ENCODE measurements around the gene KRTAP5-5.

The KRTAP5-5 gene

GRCh38 chr11:1654388-1655167 lies 25.0 kb downstream of the KRTAP5-5 start:
- Histone ChIP-seq H4K20me1 (ENCODE audit: insufficient read depth, low read length) (0 out of 2 replicates have a peak, but pooled peaks cover 7% of the 10 kb centered on the region), H3K79me2 (ENCODE audit: insufficient read depth, low read length) (no peaks in the 10 kb centered on the region), H3K9me3 (ENCODE audit: insufficient read depth, low read length, severe bottlenecking) (no peaks in the 10 kb centered on the region), H3K9ac (ENCODE audit: low read depth, low read length) (no peak overlapping the region), H3K36me3 (ENCODE audit: insufficient read depth, low read length) (no peaks in the 10 kb centered on the region), H3K27ac (ENCODE audit: low read length) (no peak overlapping the region), H3K4me3 (ENCODE audit: low read depth in 1 of 2, low read length in 2 of 2) (no peak overlapping the region), H2AFZ (ENCODE audit: low read depth, low read length) (no peak overlapping the region), H3K4me2 (ENCODE audit: insufficient read depth, low read length) (no peak overlapping the region), H3K27me3 (ENCODE audit: insufficient read depth, low read length, poor library complexity) (peaks cover 4% of the 10 kb centered on the region), H3K4me1 (ENCODE audit: insufficient read depth, low read length) (0 out of 2 replicates have a peak, but pooled peaks cover 4% of the 10 kb centered on the region)
- no peak for ATAC-seq (ENCODE audit: insufficient read depth, low read depth)
- no peak for DNase-seq
- no peak for TF ChIP-seq CTCF (IDR thresholded peaks at IDR 0.05; ENCODE audit: borderline replicate concordance, extremely low read depth, low read length, poor library complexity, severe bottlenecking)
- no peak for TF ChIP-seq EZH2 (IDR thresholded peaks at IDR 0.05; ENCODE audit: borderline replicate concordance, low read depth, low read length, severe bottlenecking)

- TF ChIP-seq EZH2 (IDR thresholded peaks at IDR 0.05; ENCODE audit: borderline replicate concordance, low read depth, low read length, severe bottlenecking) (no peak), CTCF (IDR thresholded peaks at IDR 0.05; ENCODE audit: borderline replicate concordance, extremely low read depth, low read length, poor library complexity, severe bottlenecking) (no peak)
- Histone ChIP-seq H3K9ac (ENCODE audit: low read depth, low read length) (no peak overlapping the region), H3K79me2 (ENCODE audit: insufficient read depth, low read length) (no peaks in the 10 kb centered on the region), H3K27ac (ENCODE audit: low read length) (no peak overlapping the region), H3K36me3 (ENCODE audit: insufficient read depth, low read length) (no peaks in the 10 kb centered on the region), H3K4me2 (ENCODE audit: insufficient read depth, low read length) (no peak overlapping the region), H3K4me3 (ENCODE audit: low read depth in 1 of 2, low read length in 2 of 2) (no peak overlapping the region), H2AFZ (ENCODE audit: low read depth, low read length) (no peak overlapping the region), H3K9me3 (ENCODE audit: insufficient read depth, low read length, severe bottlenecking) (no peaks in the 10 kb centered on the region), H4K20me1 (ENCODE audit: insufficient read depth, low read length) (0 out of 2 replicates have a peak, but pooled peaks cover 2% of the 10 kb centered on the region), H3K4me1 (ENCODE audit: insufficient read depth, low read length) (0 out of 2 replicates have a peak, but pooled peaks cover 4% of the 10 kb centered on the region), H3K27me3 (ENCODE audit: insufficient read depth, low read length, poor library complexity) (peaks cover 9% of the 10 kb centered on the region)
- ATAC-seq (ENCODE audit: insufficient read depth, low read depth) (no peak), DNase-seq (no peak)
Measured at GRCh38 chr11:1655168-1656060, 25.8 kb downstream of the KRTAP5-5 start.

GRCh38 chr11:1656061-1656441 lies 26.5 kb downstream of the KRTAP5-5 start:
- no peaks in the 10 kb centered on the region for H3K36me3 ChIP-seq (ENCODE audit: insufficient read depth, low read length)
- peaks cover 9% of the 10 kb centered on the region for H3K27me3 ChIP-seq (ENCODE audit: insufficient read depth, low read length, poor library complexity)
- no peak overlapping the region for H3K4me3 ChIP-seq (ENCODE audit: low read depth in 1 of 2, low read length in 2 of 2)
- DNase-seq (no peak), ATAC-seq (ENCODE audit: insufficient read depth, low read depth) (no peak)
- no peak overlapping the region for H3K4me2 ChIP-seq (ENCODE audit: insufficient read depth, low read length)
- H3K9me3 ChIP-seq (ENCODE audit: insufficient read depth, low read length, severe bottlenecking) = no peaks in the 10 kb centered on the region
- no peaks in the 10 kb centered on the region for H3K79me2 ChIP-seq (ENCODE audit: insufficient read depth, low read length)
- no peak overlapping the region for H3K9ac ChIP-seq (ENCODE audit: low read depth, low read length)
- 0 out of 2 replicates have a peak, but pooled peaks cover 4% of the 10 kb centered on the region for H3K4me1 ChIP-seq (ENCODE audit: insufficient read depth, low read length)
- H3K27ac ChIP-seq (ENCODE audit: low read length) = no peak overlapping the region
- no peaks in the 10 kb centered on the region for H4K20me1 ChIP-seq (ENCODE audit: insufficient read depth, low read length)
- TF ChIP-seq EZH2 (IDR thresholded peaks at IDR 0.05; ENCODE audit: borderline replicate concordance, low read depth, low read length, severe bottlenecking) (no peak), CTCF (IDR thresholded peaks at IDR 0.05; ENCODE audit: borderline replicate concordance, extremely low read depth, low read length, poor library complexity, severe bottlenecking) (no peak)
- no peak overlapping the region for H2AFZ ChIP-seq (ENCODE audit: low read depth, low read length)
